ENCODE measurements around the gene PIMREG.

Gene PIMREG

DNA sequence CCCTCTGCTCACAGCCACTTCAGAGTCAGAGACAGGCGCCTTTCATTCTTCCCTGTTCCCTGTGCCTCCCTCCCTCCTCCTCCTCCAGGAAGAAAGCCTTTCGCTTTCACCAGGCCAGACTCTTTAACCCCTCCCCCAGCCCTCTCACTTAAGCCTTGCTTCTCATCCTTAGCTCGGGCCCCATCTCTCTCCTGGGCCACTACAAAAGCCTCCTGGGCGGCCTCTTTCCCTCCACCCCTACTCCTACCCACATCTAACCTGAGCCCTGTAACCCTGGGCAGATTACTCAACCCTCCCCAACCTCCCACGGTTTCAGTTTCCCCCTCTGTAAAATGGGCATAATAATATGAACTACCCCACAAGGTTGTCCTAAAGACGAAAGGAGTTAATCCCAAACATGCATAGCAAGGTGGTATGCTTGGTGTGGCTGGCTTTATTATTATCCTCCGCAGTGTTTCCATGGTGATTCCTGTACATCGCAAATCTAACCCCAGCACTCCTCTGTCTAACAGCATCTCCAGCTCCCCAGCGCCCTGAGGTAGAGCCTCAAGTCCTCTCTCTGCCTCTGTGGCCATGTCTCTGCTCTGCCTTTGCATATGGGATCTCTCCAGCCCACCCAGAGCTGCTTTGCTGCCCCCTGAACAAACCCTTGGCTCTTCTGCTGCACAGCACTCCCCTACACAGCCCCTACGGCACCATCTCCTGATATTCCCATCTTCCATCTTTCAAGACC lies 17.7 kb downstream of the PIMREG start:
- no peak for DNase-seq (ENCODE audit: low spot score)

DNA sequence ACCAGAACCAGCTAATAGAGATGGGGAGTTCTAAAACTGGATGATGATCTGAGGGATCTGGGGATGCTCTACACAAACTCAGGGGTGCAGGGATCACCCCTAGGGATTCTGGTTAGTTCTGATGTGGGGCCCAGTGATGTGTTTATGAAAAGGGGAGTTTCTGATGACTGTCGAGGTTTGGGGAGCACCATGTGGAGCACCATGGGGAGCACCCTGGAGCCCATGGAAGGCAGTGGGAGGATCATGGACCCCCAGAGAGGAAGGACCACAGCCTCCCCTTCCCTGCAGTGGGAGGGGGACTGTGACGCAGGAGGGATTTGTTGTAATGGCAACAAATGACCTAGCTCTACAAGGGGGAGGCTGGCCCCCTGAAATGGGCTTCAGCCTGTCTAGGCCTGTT lies 18.4 kb downstream of the PIMREG start:
- no peak for DNase-seq (ENCODE audit: low spot score)

DNA sequence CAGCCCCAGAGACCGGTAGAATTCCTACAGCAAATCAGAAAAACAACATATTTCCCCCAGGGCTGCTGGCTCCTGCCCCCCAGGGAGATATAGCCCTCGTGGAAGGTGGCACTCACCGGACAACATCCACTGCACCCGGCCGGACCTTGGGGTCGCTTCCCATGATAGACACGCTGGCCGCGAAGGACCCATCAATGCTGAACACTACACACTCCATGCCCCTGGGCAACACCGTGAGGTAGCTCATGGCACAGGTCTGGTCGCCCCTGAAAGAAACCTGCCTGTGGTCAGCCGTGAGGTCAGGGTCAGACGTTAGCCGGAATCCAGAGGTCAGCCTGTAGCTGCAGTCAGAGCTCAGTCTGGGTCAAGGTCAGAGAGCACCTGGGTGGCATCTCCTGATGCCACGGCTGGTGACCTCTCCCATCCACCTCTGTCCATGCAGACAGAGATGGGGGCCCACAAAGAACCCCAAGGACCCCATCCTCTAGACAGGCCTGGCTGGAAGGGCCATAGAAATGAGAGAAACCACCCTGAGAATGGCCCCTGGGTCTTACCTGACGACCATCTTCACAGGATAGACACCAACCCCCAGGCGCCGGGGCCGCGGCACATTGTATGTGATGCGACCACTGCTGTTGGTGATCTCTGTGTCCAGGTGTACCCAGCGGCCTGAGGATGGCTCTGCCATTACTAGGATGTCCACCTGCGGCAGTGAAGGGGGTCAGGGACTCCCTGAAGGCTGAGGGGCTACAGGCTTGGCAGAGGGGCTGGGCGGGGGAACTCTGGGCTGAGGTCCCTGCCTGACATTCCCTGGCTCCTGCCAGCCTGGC lies 19.6 kb downstream of the PIMREG start:
- no peak for DNase-seq (ENCODE audit: low spot score)

GRCh38 chr17:6464446-6465041 lies 20.3 kb downstream of the PIMREG start:
- no peak for DNase-seq (ENCODE audit: low spot score)

GRCh38 chr17:6465206-6466003 lies 21.1 kb downstream of the PIMREG start:
- no peak for DNase-seq (ENCODE audit: low spot score)

DNA sequence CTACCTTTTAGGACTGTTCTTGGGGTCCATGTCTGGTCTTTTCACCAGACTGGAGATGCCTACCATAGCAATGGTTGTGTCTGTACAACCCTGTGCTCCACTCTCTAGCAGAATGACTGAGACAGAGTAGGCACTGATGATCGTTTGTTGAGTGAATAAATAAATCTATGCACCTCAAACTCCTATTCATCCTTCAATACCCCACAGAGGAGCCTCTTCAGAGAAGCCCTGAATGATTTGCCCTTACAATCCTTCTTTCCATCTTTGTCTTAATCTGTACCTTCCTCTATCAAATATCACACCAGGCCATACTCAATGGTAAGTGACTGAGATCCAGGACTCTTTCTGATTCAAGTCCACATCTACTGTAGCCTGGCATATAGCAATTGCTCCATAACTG lies 23.3 kb downstream of the PIMREG start:
- DNase-seq (ENCODE audit: low spot score) = no peak

- no peak for DNase-seq (ENCODE audit: low spot score)
Measured at GRCh38 chr17:6468051-6468790, 24.0 kb downstream of the PIMREG start.

GRCh38 chr17:6470146-6470718 lies 26.0 kb downstream of the PIMREG start:
- no peak for DNase-seq (ENCODE audit: low spot score)

GRCh38 chr17:6470751-6471521 lies 26.7 kb downstream of the PIMREG start:
- no peak for DNase-seq (ENCODE audit: low spot score)

DNA sequence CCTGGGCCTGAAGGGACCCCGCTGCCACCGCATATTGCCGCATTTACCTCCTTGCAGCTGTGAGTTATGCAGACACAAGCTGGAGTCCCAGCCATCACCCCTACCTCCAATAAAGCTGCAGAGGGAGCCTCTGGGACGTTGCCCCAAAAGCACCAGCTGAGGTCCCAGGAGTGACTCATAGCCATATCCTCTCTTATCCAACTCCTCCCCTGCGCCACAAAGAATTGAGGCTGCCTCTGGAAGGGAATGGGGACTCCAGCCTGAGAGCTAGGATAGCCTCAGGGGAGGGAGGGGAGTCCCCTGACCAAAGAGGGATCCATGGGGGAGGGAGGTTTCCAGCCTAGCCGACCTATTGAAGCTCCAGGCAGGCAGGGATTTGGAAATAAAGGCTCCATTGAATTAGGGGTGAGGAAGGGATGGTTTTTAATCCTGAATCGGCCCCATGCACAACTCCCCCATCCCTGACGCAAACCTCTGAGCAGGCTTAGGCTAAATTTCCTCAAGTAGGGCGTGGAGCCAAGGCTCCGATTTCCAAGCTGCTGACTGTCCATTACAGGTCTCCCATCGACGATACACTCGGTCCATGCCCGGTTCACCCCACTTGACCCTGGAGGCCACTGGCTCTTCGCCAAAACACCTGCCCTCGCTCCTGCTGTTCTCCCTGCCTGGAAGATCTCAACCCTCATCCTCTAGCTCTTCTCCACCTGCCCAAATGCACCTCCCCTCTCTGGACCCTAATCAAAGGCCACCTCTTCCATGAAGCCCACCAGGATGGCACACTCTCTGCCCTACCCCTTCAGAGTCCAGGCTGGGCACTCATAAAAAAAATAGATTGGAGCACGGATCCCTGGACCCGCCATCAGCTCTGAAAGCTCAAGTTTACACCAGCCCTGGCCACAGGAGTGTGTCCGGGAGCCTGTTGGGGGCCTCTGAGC lies 27.5 kb downstream of the PIMREG start:
- peak; percentile 57 for DNase-seq (ENCODE audit: low spot score)

GRCh38 chr17:6472517-6472916 lies 28.3 kb downstream of the PIMREG start:
- no peak for DNase-seq (ENCODE audit: low spot score)

- DNase-seq (ENCODE audit: low spot score) = peak; percentile 62
Measured at GRCh38 chr17:6473128-6473767, 29.0 kb downstream of the PIMREG start.

GRCh38 chr17:6474376-6474775 lies 30.1 kb downstream of the PIMREG start:
- DNase-seq (ENCODE audit: low spot score) = no peak

DNA sequence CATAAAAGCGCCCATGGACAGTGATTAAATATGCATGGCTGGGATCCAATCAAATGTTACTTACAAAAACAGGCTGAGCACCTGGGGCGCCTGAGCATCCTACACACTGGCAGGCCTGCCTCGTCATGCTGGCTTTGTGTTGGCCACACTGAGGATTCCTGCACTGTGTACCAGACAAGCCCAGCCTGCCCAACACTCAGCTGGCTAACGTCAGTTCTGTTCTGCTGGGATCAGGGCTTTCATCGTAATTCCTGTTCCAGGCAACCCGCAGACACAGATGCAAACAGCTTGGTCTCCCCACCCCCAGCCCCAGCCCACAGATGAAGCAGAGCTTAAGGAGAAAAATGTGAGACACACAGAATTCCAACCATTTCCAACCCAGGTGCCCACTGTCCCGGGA lies 30.7 kb downstream of the PIMREG start:
- DNase-seq (ENCODE audit: low spot score) = no peak

DNA sequence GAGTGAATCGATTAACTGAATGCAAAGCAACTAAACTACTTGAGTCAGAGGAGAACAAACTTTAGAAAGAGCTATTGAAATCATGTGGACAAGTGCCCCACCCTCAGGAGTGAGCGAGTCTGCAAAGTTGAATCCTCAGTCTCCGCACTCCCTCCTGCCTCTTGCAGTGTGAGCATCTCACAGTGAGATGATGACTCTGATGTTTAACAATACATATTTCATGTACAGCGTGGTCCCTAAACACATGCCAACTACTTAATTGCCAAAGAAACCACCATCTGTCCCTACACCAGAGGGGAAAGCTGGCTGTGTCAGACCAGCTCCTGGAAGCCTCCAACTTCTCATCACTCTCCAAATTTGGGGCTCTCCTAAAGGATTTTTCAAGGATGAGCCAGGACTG lies 31.2 kb downstream of the PIMREG start:
- DNase-seq (ENCODE audit: low spot score) = no peak

GRCh38 chr17:6476076-6476809 lies 32.0 kb downstream of the PIMREG start:
- no peak for DNase-seq (ENCODE audit: low spot score)

GRCh38 chr17:6476810-6477179 lies 32.5 kb downstream of the PIMREG start:
- no peak for DNase-seq (ENCODE audit: low spot score)

GRCh38 chr17:6477831-6478383 lies 33.7 kb downstream of the PIMREG start:
- no peak for DNase-seq (ENCODE audit: low spot score)

All from SW480 (cell line).